ENCODE data around the gene CNEP1R1.

GRCh38 chr16:50006964-50007363, 18.1 kb upstream of the CNEP1R1 start:
- TF ChIP-seq CTCF (IDR thresholded peaks at IDR 0.05) (no peak), E2F1 (CRISPR knock-in tag; IDR thresholded peaks at IDR 0.05) (no peak), CREM (CRISPR knock-in tag; IDR thresholded peaks at IDR 0.05) (no peak)

All from WTC11 (cell line).